GM21447 (cell line): ENCODE results near the gene NETO1.

Experiments used
- ATAC-seq: cut with Tn5 transposase; IDR thresholded peaks from one replicate; pipeline ENCODE4 v1.9.1; 2021; ENCODE audit not compliant: unreplicated experiment

The NETO1 gene

DNA sequence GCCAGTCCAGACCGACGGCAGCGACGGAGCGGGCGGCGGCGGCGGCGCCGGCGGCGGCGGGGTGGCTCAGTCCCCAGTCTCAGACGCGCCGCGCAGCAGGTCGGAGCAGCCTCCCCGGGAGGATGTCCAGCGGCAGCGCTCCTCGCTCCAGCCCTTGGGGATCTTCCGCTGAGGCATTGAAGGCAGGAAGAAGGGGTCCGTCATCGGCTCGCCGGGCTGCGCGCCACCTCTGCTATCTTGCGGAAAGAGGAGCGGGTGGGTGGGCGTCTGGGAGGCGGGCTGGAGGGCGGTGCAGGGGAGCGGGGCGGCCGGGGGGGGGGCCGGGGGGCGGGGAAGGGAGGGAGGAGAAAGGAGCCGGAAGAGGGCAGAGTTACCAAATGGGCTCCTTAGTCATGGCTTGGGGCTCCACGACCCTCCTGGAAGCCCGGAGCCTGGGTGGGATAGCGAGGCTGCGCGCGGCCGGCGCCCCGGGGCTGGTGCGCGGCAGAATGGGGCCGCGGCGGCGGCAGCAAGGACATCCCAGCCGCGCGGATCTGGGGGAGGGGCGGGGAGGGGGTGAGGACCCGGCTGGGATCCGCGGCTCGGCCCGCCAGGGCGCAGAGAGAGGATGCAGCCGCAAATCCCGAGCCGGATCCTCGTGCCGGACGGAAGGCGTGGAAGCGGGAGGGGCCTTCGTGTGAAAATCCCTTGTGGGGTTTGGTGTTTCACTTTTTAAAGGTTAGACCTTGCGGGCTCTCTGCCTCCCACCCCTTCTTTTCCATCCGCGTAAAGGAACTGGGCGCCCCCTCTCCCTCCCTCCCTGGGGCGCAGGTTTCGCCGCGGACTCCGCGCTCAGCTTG is at the start of gene NETO1:
NETO1 (minus strand) TSS at position 242 of the 839 bp plus-strand sequence. CDS start 696 bp downstream, outside the sequence.
- ATAC-seq = no peak

GRCh38 chr18:72910045-72910444 is 42.3 kb upstream of the NETO1 start:
- ATAC-seq = no peak

- no peak for ATAC-seq
Measured at GRCh38 chr18:72908181-72908580, 40.4 kb upstream of the NETO1 start.

DNA sequence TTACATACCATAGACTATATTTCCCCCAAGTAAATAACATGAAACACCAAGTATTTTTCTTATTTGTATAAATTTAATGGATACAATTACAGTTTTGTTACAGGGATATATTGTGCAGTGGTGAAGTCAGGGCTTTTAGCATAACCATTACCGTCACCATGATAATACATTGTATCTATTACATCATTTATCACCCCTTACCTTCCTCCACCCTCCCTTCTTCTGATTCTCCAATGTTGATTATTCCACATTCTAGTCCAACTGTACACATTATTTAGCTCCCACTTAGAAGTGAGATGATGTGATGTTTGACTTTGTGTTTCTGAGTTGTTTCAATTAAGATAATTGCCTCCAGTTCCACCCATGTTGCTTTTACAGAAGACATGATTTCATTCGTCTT is 35.2 kb upstream of the NETO1 start:
- ATAC-seq = no peak

DNA sequence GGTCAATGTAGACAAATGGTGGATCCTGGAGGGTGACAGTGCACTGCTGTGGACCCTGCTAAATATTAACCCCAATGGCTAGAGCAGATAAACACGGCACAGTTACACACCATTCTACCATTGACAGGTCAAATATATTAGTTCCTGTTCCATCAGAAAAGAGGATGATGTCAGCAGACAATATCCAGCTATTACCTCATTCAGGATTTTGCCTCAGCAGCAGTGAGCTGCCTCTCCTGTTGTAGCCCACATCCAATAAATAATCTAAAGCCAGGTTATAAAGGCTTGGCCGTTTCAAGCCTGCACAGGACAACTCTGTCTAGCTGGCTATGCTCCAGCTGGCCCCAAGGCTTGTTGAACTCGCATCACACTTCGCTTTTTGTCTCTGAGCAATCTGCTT is 31.6 kb upstream of the NETO1 start:
- ATAC-seq = no peak

DNA sequence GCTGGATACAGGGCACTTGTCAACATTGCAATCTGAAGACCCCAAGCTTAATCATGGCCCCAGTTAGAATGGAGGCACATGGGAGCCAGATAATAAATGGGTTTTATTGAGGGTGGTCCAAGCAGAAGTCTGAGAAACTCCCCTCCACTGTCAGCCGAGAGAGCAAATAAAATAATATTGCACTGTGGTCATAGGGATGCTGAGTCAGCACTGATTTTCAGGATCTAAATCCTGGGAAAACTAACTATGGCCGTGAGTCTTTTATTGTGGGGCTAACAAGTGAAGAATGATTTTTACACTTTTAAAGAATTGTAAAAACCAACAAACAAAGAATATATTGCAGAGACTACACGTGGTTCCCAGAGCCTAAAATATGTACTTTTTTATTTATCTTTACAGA is 31.1 kb upstream of the NETO1 start:
- ATAC-seq = no peak

DNA sequence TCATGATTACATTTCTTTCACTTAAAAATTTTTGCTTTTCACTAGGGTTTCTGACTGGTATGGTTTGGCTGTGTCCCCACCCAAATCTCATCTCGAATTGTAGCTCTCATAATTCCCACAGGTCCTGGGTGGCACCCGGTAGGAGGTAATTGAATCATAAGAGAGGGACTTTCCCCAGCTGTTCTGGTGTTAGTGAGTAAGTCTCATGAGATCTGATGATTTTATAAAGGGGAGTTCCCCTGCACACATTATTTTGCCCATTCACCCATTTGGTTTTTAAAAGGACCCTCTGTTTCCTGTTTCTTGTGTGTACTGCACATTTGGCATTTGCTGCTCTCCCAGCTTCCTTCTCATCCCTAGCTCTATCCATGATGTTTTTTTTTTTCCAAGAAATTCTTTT is 27.8 kb upstream of the NETO1 start:
- ATAC-seq = no peak

GRCh38 chr18:72878561-72878960 is 10.8 kb upstream of the NETO1 start:
- no peak for ATAC-seq

- ATAC-seq = no peak
Measured at GRCh38 chr18:72878143-72878542, 10.4 kb upstream of the NETO1 start.

DNA sequence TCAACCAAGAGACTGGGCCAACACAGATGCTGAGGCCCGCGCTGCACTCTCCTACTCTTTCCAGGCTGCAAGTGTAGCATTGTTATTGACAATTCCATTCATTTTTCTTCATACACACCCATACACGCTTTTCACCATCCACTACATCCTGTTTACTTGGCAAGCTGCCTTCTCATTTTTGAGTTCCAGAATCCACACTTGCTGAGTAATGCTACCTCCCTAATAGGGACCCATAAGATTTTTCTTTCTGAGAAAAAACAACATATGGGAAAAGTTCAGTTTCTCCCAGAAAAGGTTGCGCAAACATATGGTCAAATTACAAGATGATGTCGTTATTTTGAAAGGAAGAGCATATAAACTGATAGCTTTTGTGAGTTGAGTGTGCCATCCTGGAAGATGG is 3.3 kb upstream of the NETO1 start:
- ATAC-seq = no peak

- ATAC-seq = peak; percentile 35
Measured at GRCh38 chr18:72869226-72870185, 1.7 kb upstream of the NETO1 start.

DNA sequence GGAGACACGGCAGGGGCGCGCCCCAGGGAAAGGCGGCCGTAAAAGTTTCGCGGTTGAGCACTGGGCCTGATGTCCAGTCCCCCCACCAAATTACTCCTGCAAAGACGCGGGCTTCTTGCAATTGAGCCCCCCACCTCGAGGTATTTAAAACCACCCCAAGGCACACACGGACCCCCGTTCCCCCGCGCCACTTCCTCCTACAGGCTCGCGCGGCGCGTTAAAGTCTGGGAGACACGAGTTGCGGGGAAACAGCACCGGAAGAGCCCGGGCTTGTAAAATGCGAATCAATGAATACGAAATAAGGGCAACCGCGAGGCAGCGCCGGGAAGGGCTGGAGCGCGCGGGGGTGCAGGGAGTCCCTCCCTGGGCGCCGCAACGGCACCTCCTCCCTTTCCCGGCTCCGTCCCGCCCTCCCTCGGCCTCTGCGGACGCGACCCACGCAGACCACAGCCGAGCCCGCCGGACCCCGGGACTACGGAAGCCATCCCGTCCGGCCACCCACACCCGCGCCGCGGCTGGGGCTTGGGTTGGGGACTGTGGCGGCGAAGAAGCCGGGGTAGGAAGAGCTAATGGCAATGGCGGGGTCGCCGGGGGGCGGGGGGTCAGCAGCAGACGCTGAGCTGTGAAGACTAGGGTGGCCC is 918 bp upstream of the NETO1 start:
- ATAC-seq = no peak

DNA sequence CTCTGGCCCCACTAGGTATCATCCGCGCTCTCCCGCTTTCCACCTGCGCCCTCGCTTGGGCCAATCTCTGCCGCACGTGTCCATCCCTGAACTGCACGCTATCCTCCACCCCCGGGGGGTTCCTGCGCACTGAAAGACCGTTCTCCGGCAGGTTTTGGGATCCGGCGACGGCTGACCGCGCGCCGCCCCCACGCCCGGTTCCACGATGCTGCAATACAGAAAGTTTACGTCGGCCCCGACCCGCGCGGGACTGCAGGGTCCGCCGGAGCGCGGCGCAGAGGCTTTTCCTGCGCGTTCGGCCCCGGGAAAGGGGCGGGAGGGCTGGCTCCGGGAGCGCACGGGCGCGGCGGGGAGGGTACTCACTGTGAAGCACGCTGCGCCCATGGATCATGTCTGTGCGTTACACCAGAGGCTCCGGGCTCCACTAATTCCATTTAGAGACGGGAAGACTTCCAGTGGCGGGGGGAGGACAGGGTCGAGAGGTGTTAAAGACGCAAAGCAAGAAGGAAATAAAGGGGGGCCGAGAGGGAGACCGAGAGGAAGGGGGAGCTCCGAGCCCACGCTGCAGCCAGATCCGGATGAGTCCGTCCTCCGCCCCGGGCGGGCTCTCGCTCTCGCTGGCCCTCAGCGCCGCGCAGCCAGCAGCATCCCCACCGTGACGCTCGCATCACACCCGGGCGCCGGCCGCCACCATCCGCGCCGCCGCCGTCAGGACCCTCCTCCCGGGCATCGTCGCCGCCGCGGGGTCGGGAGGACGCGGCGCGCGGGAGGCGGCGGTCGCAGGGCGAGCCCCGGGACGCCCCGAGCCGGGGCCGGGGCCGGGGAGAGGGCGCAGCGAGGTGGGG is 664 bp downstream of the NETO1 start:
- no peak for ATAC-seq

DNA sequence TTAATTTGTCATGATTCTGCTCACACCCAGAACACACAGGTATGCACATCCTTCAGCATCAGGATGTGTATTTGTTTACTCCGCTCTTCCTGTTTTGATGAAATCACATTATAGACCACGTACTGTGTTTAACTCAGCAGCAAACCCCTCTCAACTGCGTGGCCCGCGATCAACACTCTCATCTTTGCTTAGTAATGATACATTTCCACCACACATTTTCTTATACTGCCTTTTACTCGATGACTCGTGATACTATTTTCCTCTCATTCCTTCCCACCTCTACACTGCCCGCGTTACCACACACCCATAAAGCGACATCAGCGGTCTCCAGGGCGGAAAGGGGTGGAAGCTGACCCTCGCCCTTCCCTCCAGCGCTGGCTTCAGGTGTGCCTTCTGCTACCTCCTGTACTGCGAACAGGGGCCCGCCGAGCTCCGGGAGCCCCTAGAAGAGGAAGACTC is 1.3 kb downstream of the NETO1 start:
- ATAC-seq = no peak

GRCh38 chr18:72863754-72864153 is 4.0 kb downstream of the NETO1 start:
- no peak for ATAC-seq

- no peak for ATAC-seq
Measured at GRCh38 chr18:72859088-72859487, 8.7 kb downstream of the NETO1 start.

GRCh38 chr18:72849671-72850070 is 18.1 kb downstream of the NETO1 start:
- ATAC-seq = no peak

DNA sequence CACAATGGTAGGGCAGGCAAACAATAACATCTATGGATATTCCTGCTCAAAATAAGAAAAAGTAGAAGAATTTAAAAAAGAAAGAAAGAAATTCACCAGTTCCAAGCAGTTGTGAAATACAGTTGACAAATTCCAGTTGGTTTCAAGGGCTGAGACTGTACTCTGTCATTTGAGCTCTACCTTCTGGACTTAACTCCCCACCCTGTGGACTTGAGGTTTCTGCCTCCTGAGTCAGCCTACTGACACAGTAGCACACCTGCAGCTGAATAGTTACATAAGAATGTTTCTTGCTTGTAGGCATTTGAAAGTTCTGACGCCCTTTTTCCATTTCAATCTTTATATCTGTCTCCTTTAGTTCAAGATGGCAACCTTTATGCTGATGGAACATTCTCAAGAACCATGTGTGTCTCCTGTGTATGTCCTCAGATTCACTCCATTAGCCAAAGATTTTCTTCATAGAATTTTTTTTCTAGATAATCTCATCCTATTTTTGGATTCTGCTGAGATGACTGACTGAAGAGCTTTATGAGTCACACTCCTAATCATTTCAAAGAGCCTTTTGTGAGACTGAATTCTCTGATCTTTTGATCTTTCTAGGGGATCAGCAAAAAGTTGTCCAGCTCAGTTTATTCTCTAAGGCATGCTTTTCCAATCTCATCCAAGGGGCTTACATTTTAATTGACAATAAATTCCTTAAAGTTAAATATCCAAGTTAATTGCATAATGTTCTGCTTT is 19.1 kb downstream of the NETO1 start:
- ATAC-seq = no peak

- no peak for ATAC-seq
Measured at GRCh38 chr18:72847771-72848170, 20.0 kb downstream of the NETO1 start.
